Measurements from ENCODE around the gene TMBIM1.
A peak's percentile ranks its signal among the peaks of the same experiment; 100 is the strongest.

Gene TMBIM1

DNA sequence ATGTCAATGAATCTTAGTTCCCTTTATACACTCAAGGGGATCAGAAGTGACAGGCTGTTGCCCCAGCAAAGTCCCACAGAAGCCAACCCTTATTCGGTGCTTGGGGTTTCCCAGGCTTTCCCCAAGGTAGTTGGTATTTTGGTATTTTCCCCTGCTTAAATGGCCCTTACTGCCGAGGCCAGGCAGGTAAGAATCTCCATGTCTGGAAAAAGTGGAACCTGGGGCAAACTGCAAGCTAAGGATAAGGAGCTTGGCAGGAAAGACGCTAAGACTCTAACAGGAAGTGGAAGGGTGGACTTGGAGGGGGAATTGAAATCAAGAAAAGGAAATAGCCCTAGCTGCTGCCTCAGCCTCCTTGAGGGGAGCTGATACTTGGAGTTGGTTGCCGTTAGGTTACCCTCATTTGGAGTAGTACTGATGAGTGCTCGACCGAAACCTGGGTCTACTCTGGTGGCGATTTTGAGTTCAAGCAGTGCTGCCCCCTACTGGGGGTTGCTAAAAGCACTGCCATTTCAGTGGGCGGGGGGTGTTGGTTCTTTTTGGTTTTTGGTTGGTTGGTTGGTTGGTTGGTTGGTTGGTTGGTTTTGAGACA is 34.8 kb downstream of the TMBIM1 start:
- peak; percentile 48 for DNase-seq (ENCODE audit: low read depth)

DNA sequence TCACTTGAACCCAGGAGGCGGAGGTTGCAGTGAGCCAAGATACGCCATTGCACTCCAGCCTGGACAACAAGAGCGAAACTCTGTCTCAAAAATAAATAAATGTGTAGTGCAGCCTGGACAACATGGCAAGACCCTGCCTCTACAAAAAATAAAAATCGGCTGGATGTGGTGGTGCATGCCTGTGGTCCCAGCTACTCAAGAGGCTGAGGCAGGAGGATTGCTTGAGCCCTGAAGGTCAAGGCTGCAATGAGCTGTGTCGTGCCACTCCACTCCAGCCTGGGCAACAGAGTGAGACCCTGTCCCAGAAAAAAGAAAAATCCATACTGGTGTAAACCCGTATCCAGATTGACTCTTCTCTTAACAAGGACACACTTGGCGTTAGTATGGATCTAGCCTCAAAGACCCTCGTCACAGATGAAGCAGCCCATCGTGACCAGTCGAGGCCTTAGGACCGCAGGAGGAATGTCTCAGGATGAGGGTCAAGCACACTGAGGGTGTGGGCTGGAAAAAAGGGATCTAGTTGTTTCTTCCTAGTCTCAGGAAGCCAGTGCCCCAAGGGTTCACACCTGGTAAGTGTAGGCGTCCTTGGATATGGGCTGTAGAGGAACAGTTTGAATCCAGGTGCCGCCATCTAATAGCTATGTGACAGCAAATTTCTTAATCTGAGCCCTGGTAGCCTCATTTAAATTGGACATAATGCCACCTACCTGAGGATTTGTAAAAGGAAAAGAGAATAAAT is 35.5 kb downstream of the TMBIM1 start:
- DNase-seq (ENCODE audit: low read depth) = no peak

DNA sequence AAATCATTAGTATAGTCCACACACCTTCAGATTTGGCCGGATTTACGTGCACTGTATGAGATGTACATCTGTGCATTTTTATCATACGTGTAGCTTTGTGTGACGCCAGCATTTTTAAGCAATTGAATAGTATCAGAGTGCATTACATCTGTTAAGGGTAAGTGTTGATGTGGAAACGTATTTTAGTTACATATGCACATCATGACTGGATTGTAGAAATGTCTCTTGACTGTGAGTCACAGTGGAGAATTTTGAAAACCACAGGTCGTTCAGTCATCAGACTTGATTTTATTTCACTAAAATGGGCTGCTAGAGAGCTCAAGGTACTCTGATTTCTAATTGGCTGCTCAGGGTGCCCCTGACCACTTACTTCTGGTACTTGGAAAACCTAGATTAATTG is 36.9 kb downstream of the TMBIM1 start:
- no peak for DNase-seq (ENCODE audit: low read depth)

DNA sequence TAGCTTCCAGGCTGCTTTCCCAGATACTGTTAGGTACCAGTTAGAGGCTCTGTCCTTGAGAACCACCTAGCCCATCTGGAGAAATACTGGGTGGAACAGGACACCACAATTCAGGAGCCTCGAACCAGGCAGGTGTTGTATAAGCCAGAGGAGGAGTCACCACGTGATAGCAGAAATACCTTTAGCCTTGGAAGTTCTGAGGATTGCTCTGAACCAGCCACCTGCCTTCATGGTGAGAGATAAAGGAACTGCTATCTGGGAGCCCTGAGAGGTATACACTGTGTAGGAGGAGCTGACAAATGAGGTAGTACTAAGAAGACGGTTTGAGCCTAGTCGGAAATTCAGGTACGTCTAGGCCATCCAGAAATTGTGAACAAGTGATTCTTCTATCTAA is 39.1 kb downstream of the TMBIM1 start:
- no peak for DNase-seq (ENCODE audit: low read depth)

DNA sequence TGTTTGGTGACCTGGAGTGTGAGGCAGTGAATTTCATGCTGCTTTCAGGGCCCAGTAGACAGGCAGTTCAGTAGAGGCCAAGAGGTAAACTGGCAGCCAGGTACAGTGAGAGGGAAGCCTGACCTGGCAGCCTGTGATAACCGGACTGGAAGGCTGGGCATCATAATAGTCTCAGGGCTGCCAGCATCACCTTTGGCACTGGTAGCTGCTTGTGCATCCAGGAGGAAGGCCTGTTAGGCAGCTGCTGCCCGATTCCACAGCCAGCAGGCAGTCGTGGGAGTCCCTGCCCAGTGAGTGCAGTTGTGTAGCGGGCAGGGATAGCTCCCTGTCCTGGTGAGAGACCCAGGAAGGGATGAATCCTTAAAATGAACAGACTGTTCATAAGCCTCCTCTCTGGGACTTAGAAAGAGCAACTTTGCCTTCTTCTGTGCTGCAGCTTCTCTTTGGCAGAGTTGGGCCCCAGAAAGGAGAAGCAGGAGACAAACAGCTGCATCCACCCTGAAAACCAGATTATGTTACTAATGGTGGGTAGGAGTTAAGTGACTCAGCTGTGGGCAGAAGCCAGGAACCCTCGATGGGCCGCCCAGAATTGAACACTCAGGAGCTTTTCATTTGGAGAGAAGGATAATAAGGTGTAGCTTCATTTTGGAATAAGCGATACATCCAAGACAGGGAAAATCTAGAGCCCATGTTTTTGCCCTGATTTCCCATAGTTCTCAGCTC is 39.6 kb downstream of the TMBIM1 start:
- no peak for DNase-seq (ENCODE audit: low read depth)

DNA sequence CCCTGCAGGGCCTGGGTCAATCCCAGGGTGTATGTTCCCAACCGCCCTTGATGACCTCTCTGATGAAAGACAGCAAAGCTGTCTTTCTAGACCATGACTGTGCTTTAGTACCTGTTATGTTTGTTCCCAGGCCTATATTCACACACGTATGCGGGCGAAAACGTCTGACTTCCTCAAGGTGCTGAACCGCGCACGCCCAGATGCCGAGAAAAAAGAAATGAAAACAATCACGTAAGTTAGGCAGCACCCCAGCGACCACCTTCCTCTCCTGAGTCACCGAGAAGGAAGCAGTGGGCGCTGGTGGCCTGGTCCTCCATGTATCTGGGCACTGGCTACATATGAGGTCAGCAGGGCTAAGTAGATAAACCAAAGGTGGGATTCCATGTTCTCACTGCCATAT is 42.6 kb downstream of the TMBIM1 start:
- no peak for DNase-seq (ENCODE audit: low read depth)

DNA sequence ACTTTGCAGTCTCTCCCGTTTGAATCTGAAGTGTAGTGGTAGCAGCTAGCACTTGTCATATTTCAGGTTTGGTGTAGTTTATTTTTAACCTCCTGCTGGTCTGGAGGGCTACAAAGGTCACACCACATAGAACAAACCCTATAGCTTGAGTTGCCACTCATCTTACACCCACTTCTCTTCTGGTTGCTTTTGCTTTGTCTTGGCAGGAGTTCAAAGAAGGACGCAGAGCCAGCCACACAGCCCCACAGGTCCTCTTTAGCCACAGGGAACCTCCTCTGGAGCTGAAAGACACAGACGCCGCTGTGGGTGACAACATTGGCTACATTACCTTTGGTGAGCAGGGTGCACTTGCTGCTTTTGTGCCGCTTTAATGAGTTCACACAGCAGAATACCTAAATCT is 47.1 kb downstream of the TMBIM1 start:
- no peak for DNase-seq (ENCODE audit: low read depth)

DNA sequence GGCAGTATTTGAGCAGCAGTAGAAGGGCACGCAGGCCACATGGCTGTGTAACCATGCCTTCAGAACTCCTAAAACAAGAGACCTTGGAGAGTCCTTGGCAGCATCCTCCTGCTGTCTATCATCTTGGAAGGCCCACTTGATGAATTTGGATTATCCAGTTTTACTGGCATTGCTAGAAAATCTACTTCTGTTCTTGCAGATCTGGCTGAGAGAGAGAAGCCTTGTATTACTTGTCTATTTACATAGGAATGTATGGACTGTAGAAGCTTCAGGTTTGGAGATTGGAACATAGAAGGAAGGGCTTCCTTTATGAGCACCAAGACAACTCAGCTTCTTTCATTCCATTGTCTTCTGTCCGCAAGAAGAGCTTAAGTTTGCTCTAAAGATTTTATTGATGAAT is 47.6 kb downstream of the TMBIM1 start:
- DNase-seq (ENCODE audit: low read depth) = no peak

DNA sequence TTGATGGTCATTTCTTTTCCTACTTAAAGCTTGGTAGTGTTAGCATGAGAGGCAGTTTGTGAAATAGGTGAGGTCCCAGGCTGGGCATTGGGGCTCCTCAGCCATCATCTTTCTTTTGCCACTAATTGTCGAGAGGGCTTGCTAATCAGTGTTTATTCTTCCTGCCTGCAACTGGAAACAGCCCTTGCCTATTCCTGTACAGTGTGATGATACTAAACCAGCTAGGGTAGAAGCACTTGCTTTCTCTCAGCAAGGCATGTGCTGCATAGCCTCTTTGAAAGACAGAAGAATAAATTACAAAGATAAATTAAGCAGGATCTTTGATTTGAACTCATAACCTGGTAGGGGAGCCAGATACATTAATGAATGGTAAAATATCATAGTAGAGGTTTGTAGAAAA is 48.1 kb downstream of the TMBIM1 start:
- DNase-seq (ENCODE audit: low read depth) = no peak

DNA sequence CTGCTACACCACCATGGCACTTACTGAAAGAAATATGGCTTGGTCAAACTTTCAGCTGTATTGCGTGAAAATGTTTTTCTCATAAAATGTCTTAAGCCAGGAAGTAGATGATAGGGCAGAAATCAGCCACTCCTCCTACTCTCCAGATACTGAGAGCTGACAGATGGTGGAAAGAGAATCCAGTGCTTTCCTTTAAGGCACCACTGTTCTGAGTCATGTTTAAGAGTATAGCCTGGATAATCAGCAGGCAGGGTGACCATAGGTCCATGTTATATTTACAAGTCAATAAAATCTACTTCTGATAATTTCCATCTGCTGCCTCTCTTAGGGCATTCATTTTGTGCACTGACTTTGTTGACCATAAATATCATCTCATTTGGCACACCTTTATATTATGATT is 53.4 kb downstream of the TMBIM1 start:
- no peak for DNase-seq (ENCODE audit: low read depth)

DNA sequence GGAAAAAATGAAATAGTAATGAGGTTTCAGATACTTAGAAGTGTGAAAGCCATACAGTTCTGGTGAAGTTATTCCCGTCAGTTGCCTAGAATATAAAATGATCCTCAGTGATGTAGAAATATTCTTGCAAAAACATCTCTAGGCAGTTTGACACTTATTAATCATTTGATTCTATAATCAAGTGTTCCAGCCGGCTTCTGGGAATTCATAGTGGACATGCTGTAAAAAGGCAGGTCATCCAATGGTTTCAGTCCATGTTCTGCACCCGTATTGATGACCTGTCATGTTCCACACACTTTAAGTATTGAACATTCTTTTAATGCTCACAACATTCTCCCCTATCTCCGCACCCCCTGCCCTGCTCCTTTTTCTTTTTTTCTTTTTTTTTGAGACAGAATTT is 55.5 kb downstream of the TMBIM1 start:
- DNase-seq (ENCODE audit: low read depth) = no peak

DNA sequence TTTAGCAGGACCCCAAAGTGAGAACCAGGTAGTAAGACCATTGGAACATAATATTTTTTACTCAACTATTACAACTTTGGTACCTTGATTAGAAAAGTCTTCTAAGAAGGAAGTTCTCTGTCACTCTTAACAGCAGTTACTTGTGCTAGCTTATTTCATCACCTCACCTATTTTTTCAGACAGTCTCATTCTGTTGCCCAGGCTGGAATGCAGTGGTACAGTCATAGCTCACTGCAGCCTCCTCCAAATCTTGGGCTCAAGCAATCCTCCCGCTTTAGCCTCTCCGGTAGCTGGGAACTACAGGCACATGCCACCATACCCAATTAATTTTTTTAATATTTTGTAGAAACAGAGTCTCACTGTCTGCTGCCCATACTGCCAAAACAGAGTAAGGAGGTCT is 57.3 kb downstream of the TMBIM1 start:
- no peak for DNase-seq (ENCODE audit: low read depth)

DNA sequence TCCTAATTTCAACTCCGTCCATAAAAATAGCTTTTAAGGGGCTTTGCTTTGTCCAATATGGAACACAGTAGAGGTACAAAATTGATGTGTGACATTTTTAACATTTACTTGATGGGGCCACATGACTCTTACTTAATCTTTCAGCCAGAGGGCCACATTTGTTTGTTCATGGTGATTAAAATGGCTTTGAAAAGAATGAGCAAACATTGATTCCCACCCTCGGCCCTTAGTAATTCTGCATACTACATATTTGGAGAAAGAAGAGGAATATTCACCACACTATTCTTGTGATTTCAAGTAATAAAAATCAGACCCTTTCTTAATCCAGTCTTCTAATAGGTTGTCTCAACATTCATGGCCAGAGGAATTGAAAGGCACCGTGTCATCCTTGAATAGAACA is 57.8 kb downstream of the TMBIM1 start:
- no peak for DNase-seq (ENCODE audit: low read depth)

DNA sequence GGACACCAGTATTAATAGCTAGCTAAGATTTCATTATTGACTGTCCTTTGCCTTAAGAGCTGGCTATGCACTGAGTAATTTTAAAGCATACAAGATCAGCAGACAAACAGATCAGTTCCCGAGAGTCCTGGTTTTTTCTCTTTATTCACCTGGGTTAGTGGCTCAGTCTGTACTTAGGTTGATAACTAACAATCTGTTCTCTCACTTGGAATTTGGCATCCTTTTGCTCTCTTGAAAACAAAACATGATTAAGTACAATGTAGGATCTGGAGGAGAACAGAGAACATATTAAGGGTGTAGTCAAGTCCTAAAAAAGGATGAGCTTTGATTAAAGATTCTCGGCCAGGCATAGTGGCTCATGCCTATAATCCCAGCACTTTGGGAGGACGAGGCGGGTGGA is 58.8 kb downstream of the TMBIM1 start:
- DNase-seq (ENCODE audit: low read depth) = no peak

DNA sequence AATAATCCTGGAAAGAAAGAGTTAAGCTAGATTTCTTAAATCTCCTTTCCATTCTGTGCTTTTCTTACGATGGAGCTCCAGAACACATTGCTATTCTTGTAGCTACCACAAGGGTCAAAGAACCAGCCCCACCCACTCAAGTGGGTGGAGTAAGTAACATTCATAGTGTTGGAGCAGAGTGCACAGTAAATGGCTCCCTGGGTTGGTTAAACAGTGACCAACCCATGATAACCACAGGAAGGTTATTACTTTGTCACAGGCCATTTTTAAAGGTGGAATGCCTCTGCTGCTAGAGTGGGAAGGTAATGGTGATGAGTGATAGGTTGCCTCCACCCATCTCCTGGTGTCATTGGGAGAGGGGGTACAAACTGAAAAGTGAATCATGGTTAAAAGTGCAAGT is 61.4 kb downstream of the TMBIM1 start:
- DNase-seq (ENCODE audit: low read depth) = no peak

DNA sequence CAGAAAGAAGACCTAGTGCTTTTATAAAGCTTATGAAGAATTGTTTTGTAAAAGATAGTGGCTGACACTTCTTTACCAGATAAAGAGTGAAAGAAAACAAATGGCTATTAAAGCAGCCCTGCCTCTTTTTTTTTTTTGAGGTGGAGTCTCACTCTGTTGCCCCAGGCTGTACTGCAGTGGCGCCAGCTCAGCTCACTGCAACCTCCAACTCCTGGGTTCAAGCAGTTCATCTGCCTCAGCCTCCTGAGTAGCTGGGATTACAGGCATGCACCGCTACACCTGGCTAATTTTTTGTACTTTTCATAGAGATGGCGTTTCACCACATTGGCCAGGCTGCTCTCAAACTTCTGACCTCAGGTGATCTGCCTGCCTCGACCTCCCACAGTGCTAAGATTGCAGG is 62.5 kb downstream of the TMBIM1 start:
- no peak for DNase-seq (ENCODE audit: low read depth)

DNA sequence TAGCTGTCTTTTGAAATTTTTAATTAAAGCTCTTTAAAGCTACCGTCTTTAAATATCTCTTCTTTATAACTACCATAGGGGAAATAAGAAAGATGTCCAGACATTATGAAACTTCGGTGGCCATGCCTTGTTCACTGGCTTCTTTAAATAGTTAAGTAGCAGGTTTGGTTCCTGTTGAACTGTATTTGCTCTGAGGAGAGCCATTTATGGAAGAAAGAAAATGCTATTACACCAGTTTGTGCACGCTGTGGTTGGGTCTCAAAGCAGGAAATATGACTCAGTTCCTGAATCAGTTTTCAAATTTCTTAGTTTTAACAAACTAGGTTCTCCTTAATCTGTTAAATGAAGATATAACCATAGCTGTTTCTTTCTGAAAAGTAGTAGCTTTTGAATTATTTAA is 63.1 kb downstream of the TMBIM1 start:
- DNase-seq (ENCODE audit: low read depth) = no peak

DNA sequence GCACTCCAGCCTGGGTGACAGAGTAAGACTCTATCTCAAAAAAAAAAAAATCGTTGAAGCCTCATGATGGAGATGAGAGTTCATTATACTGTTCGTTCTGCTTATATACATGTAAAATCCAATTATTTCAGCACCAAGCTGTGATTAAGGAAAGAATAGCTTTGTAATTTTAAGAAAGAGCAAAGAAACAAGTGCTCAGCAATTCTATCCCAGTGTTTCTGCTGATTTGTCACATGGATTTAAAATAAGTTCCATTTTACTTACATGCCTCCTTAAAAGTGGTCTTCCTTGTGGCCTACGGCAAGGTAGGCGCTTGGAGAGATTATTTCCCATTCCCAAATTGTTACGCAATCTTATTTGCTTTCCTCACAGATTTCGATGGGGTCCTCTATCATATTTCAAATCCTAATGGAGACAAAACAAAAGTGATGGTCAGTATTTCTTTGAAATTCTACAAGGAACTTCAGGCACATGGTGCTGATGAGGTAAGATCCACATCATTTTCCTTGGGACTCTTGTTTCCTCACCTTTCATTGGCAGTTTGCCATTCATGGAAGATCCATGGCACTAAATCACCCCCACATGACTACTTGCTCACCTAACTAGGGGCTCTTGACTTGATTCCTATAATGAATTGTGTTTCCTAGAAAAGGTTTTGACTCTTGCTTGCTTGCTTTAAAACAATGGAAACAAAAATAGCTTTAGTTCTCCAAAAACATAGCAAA is 63.8 kb downstream of the TMBIM1 start:
- no peak for DNase-seq (ENCODE audit: low read depth)

DNA sequence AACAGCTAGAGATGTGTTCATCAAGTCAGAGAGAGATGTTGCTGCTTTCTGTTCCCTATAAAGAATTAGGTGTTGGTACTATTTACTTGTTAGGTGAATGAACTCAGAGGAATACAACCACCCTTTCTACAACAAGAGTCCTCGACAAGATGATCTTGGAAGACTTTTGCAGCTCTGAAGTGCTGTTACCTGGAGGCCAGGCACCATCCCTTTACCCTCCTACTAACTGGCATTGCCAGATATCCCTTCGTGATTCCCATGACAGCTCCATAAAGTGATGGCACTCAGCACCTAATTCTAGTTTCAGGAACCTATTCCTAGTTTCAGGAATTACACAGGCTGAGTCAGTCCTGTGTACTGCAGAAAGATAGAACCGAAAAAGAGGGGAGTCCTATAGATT is 65.4 kb downstream of the TMBIM1 start:
- DNase-seq (ENCODE audit: low read depth) = no peak

Data from stimulated activated CD8-positive, alpha-beta memory T cell treated with anti-CD3 and anti-CD28 coated beads, Interleukin-12 subunit alpha, Interleukin-12 subunit beta, amount 100 ng/mL, for 1 hour (primary cell).